ENCODE results near the gene ATAD3B. TPM values are rescaled to one million over a fixed set of nuclear protein-coding genes. Genes with fewer than 3 reads are reported as not detected.
"Not testable (repeated sequence)": the region's sequence is repeated elsewhere in the genome, so short reads cannot be mapped to it uniquely, and the experiment has no call there.

Gene ATAD3B
- total RNA-seq, 4 donors from 2014 or later, result 3.5 to 7.1 (median 5.9) TPM

GRCh38 chr1:1449099-1449739, 22.3 kb upstream of the ATAD3B start, which contains the start of gene ATAD3C:
TSS of gene ATAD3C (plus strand) at chr1:1449689. CDS start at chr1:1450684, 995 bp downstream.
- DNase-seq (no peak), ATAC-seq (no peak)
- TF ChIP-seq POLR2A (IDR thresholded peaks at IDR 0.05), result no peak
- TF ChIP-seq CTCF (IDR thresholded peaks at IDR 0.05 in 4 of 5, conservative IDR thresholded peaks at IDR 0.05 in 1 of 5), result no peak
- no peaks in the 10 kb centered on the region for H3K4me1 ChIP-seq
- no peaks in the 10 kb centered on the region for H3K9me3 ChIP-seq
- in situ Hi-C loops (cut with MboI; ENCODE audit: low sequenced_read_pairs in 4 of 4) (no loop called here), intact Hi-C loops (cut with DNase I; ENCODE audit: low total_unique reads) (no loop called here)
- no peaks in the 10 kb centered on the region for H3K27me3 ChIP-seq
- no peak within 1 kb of the TSS for H3K27ac ChIP-seq
- H3K36me3 ChIP-seq, result no peaks in the 10 kb centered on the region
- H3K4me3 ChIP-seq, result no peak within 1 kb of the TSS

- H3K27ac ChIP-seq; in situ Hi-C loops (cut with MboI; ENCODE audit: low sequenced_read_pairs in 4 of 4); H3K9me3 ChIP-seq; ATAC-seq; H3K27me3 ChIP-seq; H3K36me3 ChIP-seq; intact Hi-C loops (cut with DNase I; ENCODE audit: low total_unique reads); H3K4me3 ChIP-seq; H3K4me1 ChIP-seq; DNase-seq: not testable (repeated sequence)
Observed at GRCh38 chr1:1450616-1451015, 20.9 kb upstream of the ATAD3B start.

GRCh38 chr1:1451696-1452364, 19.7 kb upstream of the ATAD3B start:
- in situ Hi-C loops (cut with MboI; ENCODE audit: low sequenced_read_pairs in 4 of 4), result no loop called here
- TF ChIP-seq CTCF (IDR thresholded peaks at IDR 0.05 in 4 of 5, conservative IDR thresholded peaks at IDR 0.05 in 1 of 5) (no peak), POLR2A (IDR thresholded peaks at IDR 0.05) (no peak)

GRCh38 chr1:1452365-1452739, 19.2 kb upstream of the ATAD3B start:
- intact Hi-C loops (cut with DNase I; ENCODE audit: low total_unique reads); H3K4me1 ChIP-seq; H3K4me3 ChIP-seq; H3K36me3 ChIP-seq; H3K27me3 ChIP-seq; H3K9me3 ChIP-seq; ATAC-seq; H3K27ac ChIP-seq; in situ Hi-C loops (cut with MboI; ENCODE audit: low sequenced_read_pairs in 4 of 4); DNase-seq: not testable (repeated sequence)

More at GRCh38 chr1:1451696-1452364, 19.7 kb upstream of the ATAD3B start:
- intact Hi-C loops (cut with DNase I; ENCODE audit: low total_unique reads), result no loop called here
- Histone ChIP-seq H3K9me3 (no peaks in the 10 kb centered on the region), H3K27ac (no peak overlapping the region), H3K27me3 (no peaks in the 10 kb centered on the region), H3K4me1 (no peaks in the 10 kb centered on the region), H3K4me3 (no peak overlapping the region), H3K36me3 (no peaks in the 10 kb centered on the region)
- DNase-seq (no peak), ATAC-seq (no peak)

- H3K27ac ChIP-seq, result no peak overlapping the region
Observed at GRCh38 chr1:1452882-1453281, 18.7 kb upstream of the ATAD3B start.

GRCh38 chr1:1454286-1455056, 17.1 kb upstream of the ATAD3B start:
- H3K36me3 ChIP-seq; in situ Hi-C loops (cut with MboI; ENCODE audit: low sequenced_read_pairs in 4 of 4); H3K4me1 ChIP-seq; H3K9me3 ChIP-seq; H3K27me3 ChIP-seq; H3K4me3 ChIP-seq; intact Hi-C loops (cut with DNase I; ENCODE audit: low total_unique reads); DNase-seq; H3K27ac ChIP-seq; ATAC-seq: not testable (repeated sequence)

More at GRCh38 chr1:1452882-1453281, 18.7 kb upstream of the ATAD3B start:
- Histone ChIP-seq H3K36me3 (no peaks in the 10 kb centered on the region), H3K27me3 (no peaks in the 10 kb centered on the region), H3K9me3 (no peaks in the 10 kb centered on the region), H3K4me1 (no peaks in the 10 kb centered on the region), H3K4me3 (no peak overlapping the region)
- TF ChIP-seq CTCF (IDR thresholded peaks at IDR 0.05 in 4 of 5, conservative IDR thresholded peaks at IDR 0.05 in 1 of 5) (no peak), POLR2A (IDR thresholded peaks at IDR 0.05) (no peak)
- ATAC-seq (no peak), DNase-seq (no peak)
- intact Hi-C loops (cut with DNase I; ENCODE audit: low total_unique reads) (no loop called here), in situ Hi-C loops (cut with MboI; ENCODE audit: low sequenced_read_pairs in 4 of 4) (no loop called here)
